Parathyroid adenoma (tissue), 2 donors: ENCODE results near the gene LGALS3BP.
"Not testable (repeated sequence)": the region's sequence is repeated elsewhere in the genome, so short reads cannot be mapped to it uniquely, and the experiment has no call there.

Source experiments
- H2AFZ ChIP-seq: fragments of 300-600 bp; sonication (generic); one replicate; pipeline ENCODE4 v1.7.0; 2017; ENCODE audit warnings: antibody characterized with exemption, mild to moderate bottlenecking
- H3K27ac ChIP-seq: fragments of 300-600 bp; sonication (generic); one replicate; pipeline ENCODE4 v1.7.0; 2017
- H3K27me3 ChIP-seq: fragments of 300-600 bp; sonication (generic); one replicate; pipeline ENCODE4 v1.7.0; 2017; ENCODE audit warnings: low read length; ENCODE audit not compliant: control insufficient read depth, insufficient read depth
- H3K36me3 ChIP-seq: fragments of 300-600 bp; sonication (generic); one replicate; pipeline ENCODE4 v1.7.0; 2017; ENCODE audit warnings: low read length; ENCODE audit not compliant: control insufficient read depth, insufficient read depth
- H3K4me1 ChIP-seq: fragments of 300-600 bp; sonication (generic); one replicate; pipeline ENCODE4 v1.7.0; 2017; ENCODE audit warnings: control low read depth
- H3K4me2 ChIP-seq: fragments of 300-600 bp; sonication (generic); one replicate; pipeline ENCODE4 v1.7.0; 2017; ENCODE audit warnings: low read length
- H3K4me3 ChIP-seq: fragments of 300-600 bp; sonication (generic); one replicate; pipeline ENCODE4 v1.7.0; 2017; ENCODE audit warnings: low read depth, low read length
- H3K79me2 ChIP-seq: fragments of 300-600 bp; sonication (generic); one replicate; pipeline ENCODE4 v1.7.0; 2017; ENCODE audit warnings: control low read depth
- H3K9ac ChIP-seq: fragments of 300-600 bp; sonication (generic); one replicate; pipeline ENCODE4 v1.7.0; 2017; ENCODE audit warnings: mild to moderate bottlenecking
- H3K9me3 ChIP-seq: fragments of 300-600 bp; sonication (generic); one replicate; pipeline ENCODE4 v1.7.0; 2017; ENCODE audit warnings: low read length; ENCODE audit not compliant: control insufficient read depth
- TF ChIP-seq, protein P1 (sequence below): fragments of 300-600 bp; sonication (generic); IDR thresholded peaks from one replicate; pipeline ENCODE4 v1.7.0; 2017; ENCODE audit warnings: antibody characterized with exemption, mild to moderate bottlenecking
- donor health status: primary hyperparathyroidism.

Gene LGALS3BP

DNA sequence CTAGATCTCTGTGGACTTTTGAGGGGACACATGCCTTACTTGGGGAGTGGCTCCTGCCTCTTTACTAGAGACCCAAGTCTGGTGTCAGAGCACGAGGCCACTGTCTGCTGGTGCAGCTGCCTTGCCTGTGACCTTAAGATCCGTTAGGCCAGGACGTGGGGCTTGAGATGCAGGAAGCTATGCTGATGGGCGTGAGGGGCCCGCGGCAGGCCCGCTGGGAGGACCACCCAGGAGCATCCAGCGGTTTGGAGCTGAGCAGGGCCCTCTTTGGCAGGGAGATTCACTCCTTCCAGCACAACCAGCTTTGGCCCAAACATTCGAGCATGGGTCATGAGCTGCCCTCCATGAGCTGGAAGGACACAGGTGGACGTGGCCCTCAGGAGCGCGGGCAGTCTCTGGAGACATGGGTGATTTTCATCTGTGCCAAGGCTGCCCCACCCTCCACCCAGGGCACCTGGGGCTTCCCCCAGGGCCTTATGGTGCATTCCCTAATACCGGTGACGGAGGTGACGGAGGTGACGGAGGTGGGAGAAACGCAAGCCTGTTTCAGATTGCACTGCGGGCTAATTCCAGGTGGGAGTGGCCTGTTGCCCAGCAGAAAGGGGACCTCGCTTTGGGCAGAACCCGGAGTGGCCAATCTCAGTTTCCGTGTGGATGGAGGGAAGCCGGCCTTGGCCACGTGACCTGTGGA is 12.7 kb downstream of the LGALS3BP start:
- H3K9me3 ChIP-seq: no peaks in the 10 kb centered on the region
- no peaks in the 10 kb centered on the region for H3K36me3 ChIP-seq
- no peak overlapping the region for H3K4me2 ChIP-seq
- H3K27ac ChIP-seq: no peak overlapping the region
- H3K79me2 ChIP-seq: no peaks in the 10 kb centered on the region
- no peak overlapping the region for H3K4me3 ChIP-seq
- peaks cover 7% of the 10 kb centered on the region for H3K4me1 ChIP-seq
- no peak overlapping the region for H3K9ac ChIP-seq
- TF ChIP-seq, protein P1, sequence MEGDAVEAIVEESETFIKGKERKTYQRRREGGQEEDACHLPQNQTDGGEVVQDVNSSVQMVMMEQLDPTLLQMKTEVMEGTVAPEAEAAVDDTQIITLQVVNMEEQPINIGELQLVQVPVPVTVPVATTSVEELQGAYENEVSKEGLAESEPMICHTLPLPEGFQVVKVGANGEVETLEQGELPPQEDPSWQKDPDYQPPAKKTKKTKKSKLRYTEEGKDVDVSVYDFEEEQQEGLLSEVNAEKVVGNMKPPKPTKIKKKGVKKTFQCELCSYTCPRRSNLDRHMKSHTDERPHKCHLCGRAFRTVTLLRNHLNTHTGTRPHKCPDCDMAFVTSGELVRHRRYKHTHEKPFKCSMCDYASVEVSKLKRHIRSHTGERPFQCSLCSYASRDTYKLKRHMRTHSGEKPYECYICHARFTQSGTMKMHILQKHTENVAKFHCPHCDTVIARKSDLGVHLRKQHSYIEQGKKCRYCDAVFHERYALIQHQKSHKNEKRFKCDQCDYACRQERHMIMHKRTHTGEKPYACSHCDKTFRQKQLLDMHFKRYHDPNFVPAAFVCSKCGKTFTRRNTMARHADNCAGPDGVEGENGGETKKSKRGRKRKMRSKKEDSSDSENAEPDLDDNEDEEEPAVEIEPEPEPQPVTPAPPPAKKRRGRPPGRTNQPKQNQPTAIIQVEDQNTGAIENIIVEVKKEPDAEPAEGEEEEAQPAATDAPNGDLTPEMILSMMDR: no peak
- no peak overlapping the region for H2AFZ ChIP-seq
- no peaks in the 10 kb centered on the region for H3K27me3 ChIP-seq

DNA sequence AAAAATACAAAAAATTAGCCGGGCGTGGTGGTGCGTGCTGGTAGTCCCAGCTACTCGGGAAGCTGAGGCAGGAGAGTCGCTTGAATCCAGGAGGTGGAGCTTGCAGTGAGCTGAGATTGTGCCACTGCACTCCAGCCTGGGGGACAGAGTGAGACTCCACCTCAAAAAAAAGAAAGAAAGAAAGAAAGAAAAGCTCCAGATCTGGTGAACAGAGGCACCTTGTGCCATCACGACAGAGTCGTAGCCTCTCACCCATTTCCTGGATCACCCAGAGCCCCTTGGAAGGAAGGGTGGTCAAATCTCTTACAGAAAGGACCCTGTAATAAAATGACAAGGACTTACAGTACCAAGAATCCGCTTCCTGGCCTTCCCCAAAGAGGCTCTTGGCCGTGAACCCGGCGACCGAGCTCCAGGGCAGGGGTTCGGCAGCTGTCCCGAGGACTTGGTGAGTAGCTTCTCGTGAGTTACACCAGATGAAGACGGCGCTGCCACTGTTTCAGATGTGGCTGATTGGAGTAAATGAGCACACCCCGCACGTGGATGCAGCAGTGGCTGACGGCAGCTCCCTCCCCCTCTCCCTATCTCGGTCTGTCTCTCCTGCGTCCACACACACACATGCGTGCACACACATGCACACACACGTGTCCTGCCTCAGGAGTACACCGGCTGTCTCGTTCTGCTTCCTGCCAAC is 13.5 kb downstream of the LGALS3BP start:
- Histone ChIP-seq H3K79me2 (no peaks in the 10 kb centered on the region), H2AFZ (no peak overlapping the region), H3K4me1 (peaks cover 4% of the 10 kb centered on the region), H3K9ac (no peak overlapping the region), H3K27me3 (no peaks in the 10 kb centered on the region), H3K4me2 (no peak overlapping the region), H3K36me3 (no peaks in the 10 kb centered on the region), H3K27ac (no peak overlapping the region), H3K4me3 (no peak overlapping the region), H3K9me3 (no peaks in the 10 kb centered on the region)
- TF ChIP-seq, protein P1: no peak

DNA sequence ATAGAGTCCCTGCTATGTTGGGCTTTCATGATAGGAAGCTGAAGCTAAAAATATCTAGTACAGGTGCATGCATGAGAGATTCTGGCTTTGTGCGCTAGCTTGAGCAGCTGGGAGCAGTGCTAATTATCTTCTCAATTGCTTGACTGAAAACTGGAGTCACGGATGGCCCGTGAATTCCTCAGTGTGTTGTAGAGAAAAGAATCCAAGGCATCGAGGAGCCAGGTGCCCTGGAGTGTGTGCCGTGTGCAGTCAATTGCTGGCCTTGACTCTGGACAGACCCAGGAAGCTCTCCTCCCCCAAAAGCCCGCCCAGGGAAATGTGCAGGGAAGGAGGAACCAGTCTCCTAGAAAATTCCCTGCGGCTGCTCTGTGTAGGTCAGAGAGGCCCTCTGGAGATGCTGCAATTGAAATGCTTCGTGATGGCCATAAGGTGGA is 14.2 kb downstream of the LGALS3BP start:
- no peaks in the 10 kb centered on the region for H3K9me3 ChIP-seq
- TF ChIP-seq, protein P1: no peak
- H3K36me3 ChIP-seq: no peaks in the 10 kb centered on the region
- no peaks in the 10 kb centered on the region for H3K27me3 ChIP-seq
- no peak overlapping the region for H3K4me2 ChIP-seq
- no peak overlapping the region for H3K27ac ChIP-seq
- H3K4me1 ChIP-seq: no peaks in the 10 kb centered on the region
- no peak overlapping the region for H3K9ac ChIP-seq
- H3K4me3 ChIP-seq: no peak overlapping the region
- H2AFZ ChIP-seq: no peak overlapping the region
- no peaks in the 10 kb centered on the region for H3K79me2 ChIP-seq

DNA sequence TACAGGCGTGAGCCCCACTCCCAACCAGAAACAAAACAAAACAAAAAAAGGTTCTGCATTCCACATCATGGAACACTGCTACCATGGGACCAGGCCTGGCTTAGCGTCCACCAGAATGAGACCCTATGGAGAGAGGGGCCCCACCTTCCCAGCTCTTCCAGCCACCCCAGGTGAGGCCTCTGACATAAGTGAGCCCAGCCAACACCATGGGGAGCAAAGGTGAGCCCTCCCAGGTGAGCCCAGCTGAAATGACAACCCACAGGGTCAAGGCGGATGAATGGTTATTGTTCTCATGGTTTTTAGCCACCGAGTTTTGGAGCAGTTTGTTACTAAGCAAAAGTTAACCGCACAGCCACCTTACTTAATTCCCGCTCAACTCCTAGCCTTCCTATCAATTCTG is 16.3 kb downstream of the LGALS3BP start:
- TF ChIP-seq, protein P1: no peak
- Histone ChIP-seq H3K9ac (no peak overlapping the region), H3K4me2 (no peak overlapping the region), H3K79me2 (no peaks in the 10 kb centered on the region), H3K27me3 (no peaks in the 10 kb centered on the region), H3K9me3 (no peaks in the 10 kb centered on the region), H3K4me1 (no peaks in the 10 kb centered on the region), H3K36me3 (no peaks in the 10 kb centered on the region), H3K4me3 (no peak overlapping the region), H3K27ac (no peak overlapping the region), H2AFZ (no peak overlapping the region)

DNA sequence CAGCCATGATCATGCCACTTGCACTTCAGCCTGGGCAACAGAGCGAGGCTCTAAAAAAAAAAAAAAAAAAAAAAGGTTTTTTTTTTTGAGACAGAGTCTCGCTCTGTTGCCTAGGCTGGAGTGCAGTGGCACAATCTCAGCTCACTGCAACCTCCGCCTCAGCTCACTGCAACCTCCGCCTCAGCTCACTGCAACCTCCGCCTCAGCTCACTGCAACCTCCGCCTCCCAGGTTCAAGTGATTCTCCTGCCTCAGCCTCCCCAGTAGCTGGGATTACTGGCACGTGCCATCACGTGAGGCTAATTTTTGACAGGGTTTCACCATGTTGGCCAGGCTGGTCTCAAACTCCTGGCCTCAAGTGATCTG is 16.8 kb downstream of the LGALS3BP start:
- H3K27ac ChIP-seq, H3K4me3 ChIP-seq, H3K36me3 ChIP-seq, H2AFZ ChIP-seq, H3K79me2 ChIP-seq, H3K9me3 ChIP-seq, H3K4me2 ChIP-seq, H3K9ac ChIP-seq, H3K27me3 ChIP-seq, H3K4me1 ChIP-seq: not testable (repeated sequence)
